GM04503 (cell line): Measurements from ENCODE around the gene TIMP1.

ENCODE experiments used
- DNase-seq: peaks from one replicate; pipeline ENCODE4 v3.0.0-alpha.2; 2012; ENCODE audit warnings: low read depth

TIMP1 gene

GRCh38 chrX:47581731-47582647 lies at the start of gene TIMP1:
Gene TIMP1 (plus strand): TSS chrX:47582436. CDS start chrX:47583416, 980 bp downstream.
- DNase-seq = peak; percentile 72

- no peak for DNase-seq
Measured at GRCh38 chrX:47539860-47540259, 42.4 kb upstream of the TIMP1 start.

- DNase-seq = peak; percentile 72
Measured at GRCh38 chrX:47540754-47541538, 41.3 kb upstream of the TIMP1 start.

GRCh38 chrX:47543496-47543895 lies 38.7 kb upstream of the TIMP1 start:
- DNase-seq = no peak

GRCh38 chrX:47556045-47556623 lies 26.1 kb upstream of the TIMP1 start:
- DNase-seq = peak; percentile 73

- no peak for DNase-seq
Measured at GRCh38 chrX:47558436-47558835, 23.8 kb upstream of the TIMP1 start.

GRCh38 chrX:47560179-47560933 lies 21.9 kb upstream of the TIMP1 start:
- DNase-seq = no peak

GRCh38 chrX:47560934-47561658 lies 21.1 kb upstream of the TIMP1 start, which contains the start of gene ARAF:
Gene ARAF (plus strand): TSS chrX:47561205. CDS start chrX:47562968, 1,763 bp downstream.
- DNase-seq = peak; percentile 95

GRCh38 chrX:47561659-47562151 lies 20.5 kb upstream of the TIMP1 start:
- DNase-seq = no peak

- no peak for DNase-seq
Measured at GRCh38 chrX:47562615-47563243, 19.5 kb upstream of the TIMP1 start.

- no peak for DNase-seq
Measured at GRCh38 chrX:47563801-47564315, 18.4 kb upstream of the TIMP1 start.

GRCh38 chrX:47564438-47565085 lies 17.7 kb upstream of the TIMP1 start:
- DNase-seq = no peak

GRCh38 chrX:47566841-47567240 lies 15.4 kb upstream of the TIMP1 start:
- DNase-seq = no peak

- DNase-seq = no peak
Measured at GRCh38 chrX:47568656-47569295, 13.5 kb upstream of the TIMP1 start.

GRCh38 chrX:47570794-47571193 lies 11.4 kb upstream of the TIMP1 start:
- DNase-seq = no peak

- no peak for DNase-seq
Measured at GRCh38 chrX:47571215-47571614, 11.0 kb upstream of the TIMP1 start.

GRCh38 chrX:47571896-47572295 lies 10.3 kb upstream of the TIMP1 start:
- DNase-seq = no peak

- no peak for DNase-seq
Measured at GRCh38 chrX:47572773-47573340, 9.4 kb upstream of the TIMP1 start.
